NCI-H524 treated with DMSO at 0.1 percent for 48 hours (cell line): ENCODE results near the gene TMEM150B.
A peak's percentile ranks its signal among the peaks of the same experiment; 100 is the strongest.
"Not testable (repeated sequence)": the region's sequence is repeated elsewhere in the genome, so short reads cannot be mapped to it uniquely, and the experiment has no call there.

Experiments used
- DNase-seq: peaks from one replicate; lab custom pipeline; 2025; lab: John Stamatoyannopoulos, UW

Gene TMEM150B

GRCh38 chr19:55339105-55339888 lies 14.2 kb upstream of the TMEM150B start, which contains the start of gene KMT5C:
TSS of gene KMT5C (plus strand) at chr19:55339876. CDS start at chr19:55341937, 2,061 bp downstream.
- DNase-seq = peak; percentile 100

GRCh38 chr19:55336101-55336500 lies 11.0 kb upstream of the TMEM150B start:
- DNase-seq = no peak

GRCh38 chr19:55333870-55334269 lies 8.7 kb upstream of the TMEM150B start:
- DNase-seq = no peak

GRCh38 chr19:55329791-55330190 lies 4.7 kb upstream of the TMEM150B start:
- not testable (repeated sequence) for DNase-seq

GRCh38 chr19:55328774-55329318 lies 3.7 kb upstream of the TMEM150B start:
- not testable (repeated sequence) for DNase-seq

GRCh38 chr19:55324662-55325061 lies 479 bp downstream of the TMEM150B start:
- DNase-seq = no peak

GRCh38 chr19:55322204-55322885 lies 2.8 kb downstream of the TMEM150B start:
- DNase-seq = no peak

GRCh38 chr19:55321466-55322137 lies 3.5 kb downstream of the TMEM150B start:
- no peak for DNase-seq

- no peak for DNase-seq
Measured at GRCh38 chr19:55320844-55321419, 4.2 kb downstream of the TMEM150B start.

- no peak for DNase-seq
Measured at GRCh38 chr19:55319785-55320184, 5.4 kb downstream of the TMEM150B start.

GRCh38 chr19:55316646-55317045 lies 8.5 kb downstream of the TMEM150B start:
- no peak for DNase-seq

- DNase-seq = no peak
Measured at GRCh38 chr19:55315956-55316525, 9.1 kb downstream of the TMEM150B start.

- DNase-seq = no peak
Measured at GRCh38 chr19:55314396-55314795, 10.7 kb downstream of the TMEM150B start.

- no peak for DNase-seq
Measured at GRCh38 chr19:55312621-55313512, 12.3 kb downstream of the TMEM150B start.

GRCh38 chr19:55311797-55312196 lies 13.3 kb downstream of the TMEM150B start:
- DNase-seq = no peak

GRCh38 chr19:55311397-55311796 lies 13.7 kb downstream of the TMEM150B start:
- no peak for DNase-seq

- no peak for DNase-seq
Measured at GRCh38 chr19:55310498-55310897, 14.6 kb downstream of the TMEM150B start.

- DNase-seq = no peak
Measured at GRCh38 chr19:55309448-55309847, 15.7 kb downstream of the TMEM150B start.

GRCh38 chr19:55308281-55308680 lies 16.9 kb downstream of the TMEM150B start:
- no peak for DNase-seq

GRCh38 chr19:55306712-55307111 lies 18.4 kb downstream of the TMEM150B start:
- DNase-seq = no peak
